GM15510 (cell line): Measurements from ENCODE around the gene M1AP.
A peak's percentile ranks its signal among the peaks of the same experiment; 100 is the strongest.

Source experiments
- POLR2A ChIP-seq: IDR thresholded peaks from 3 replicates; pipeline ENCODE4 v1.6.1; 2011; ENCODE audit warnings: borderline replicate concordance; ENCODE audit not compliant: insufficient read length; ENCODE audit errors: extremely low read depth

The M1AP gene

DNA sequence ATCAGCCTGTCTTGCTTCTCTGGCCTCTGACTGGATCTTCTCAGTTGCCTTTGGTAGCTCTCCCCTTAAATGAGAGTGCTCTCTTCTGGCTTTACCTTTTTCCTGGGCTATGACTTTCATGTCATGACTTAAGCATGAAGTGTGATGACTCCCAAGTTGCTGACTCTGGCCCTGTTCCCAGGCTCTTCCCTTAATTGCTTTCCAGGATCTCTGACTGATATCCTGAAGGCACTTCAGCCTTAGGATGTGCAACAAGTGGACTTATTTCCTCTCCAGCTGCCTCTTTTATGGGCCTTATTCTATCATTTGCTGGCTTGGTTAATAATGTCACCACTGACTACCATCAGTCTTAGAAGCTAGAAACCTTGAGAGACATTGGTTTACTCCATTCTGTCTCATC lies 23.3 kb upstream of the M1AP start:
- no peak for TF ChIP-seq POLR2A

DNA sequence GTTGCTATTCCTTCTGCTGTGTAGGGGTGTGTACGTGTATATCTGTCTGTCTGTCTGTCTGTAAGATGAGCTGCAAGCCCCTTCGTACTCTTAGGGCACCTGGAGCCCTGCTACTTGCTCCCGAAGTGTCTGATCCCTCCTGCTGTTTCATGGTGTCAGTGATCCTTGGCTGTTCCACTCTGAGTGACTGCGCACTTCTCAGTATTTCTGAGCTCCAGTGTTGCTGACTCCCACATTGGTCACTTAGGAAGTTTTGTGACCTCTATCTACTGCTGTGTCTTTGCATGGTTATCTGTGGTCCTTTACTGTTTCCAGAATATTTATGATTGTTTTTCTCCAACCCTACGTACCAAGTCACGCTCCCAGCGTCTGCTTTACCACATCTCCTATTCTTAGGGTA lies 22.1 kb upstream of the M1AP start:
- TF ChIP-seq POLR2A: no peak

DNA sequence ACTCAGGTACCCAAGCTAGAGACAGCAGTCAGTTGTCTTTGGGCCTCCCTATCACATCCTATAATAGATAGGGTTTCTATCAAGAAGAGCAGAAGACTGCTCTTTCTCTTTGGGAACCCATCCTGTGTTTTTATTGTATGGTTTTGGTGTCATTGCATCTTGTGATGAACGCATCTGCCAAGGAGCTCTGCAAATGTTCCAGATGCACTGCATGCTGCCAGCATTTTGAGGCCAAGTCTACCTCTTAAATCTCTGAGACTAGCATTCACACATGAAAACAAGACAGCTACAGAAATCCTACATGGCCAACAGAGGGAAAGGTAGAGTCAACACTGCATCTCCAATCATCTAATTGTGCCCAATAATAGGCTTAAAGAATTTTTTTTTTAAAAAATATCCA lies 20.0 kb upstream of the M1AP start:
- no peak for TF ChIP-seq POLR2A

DNA sequence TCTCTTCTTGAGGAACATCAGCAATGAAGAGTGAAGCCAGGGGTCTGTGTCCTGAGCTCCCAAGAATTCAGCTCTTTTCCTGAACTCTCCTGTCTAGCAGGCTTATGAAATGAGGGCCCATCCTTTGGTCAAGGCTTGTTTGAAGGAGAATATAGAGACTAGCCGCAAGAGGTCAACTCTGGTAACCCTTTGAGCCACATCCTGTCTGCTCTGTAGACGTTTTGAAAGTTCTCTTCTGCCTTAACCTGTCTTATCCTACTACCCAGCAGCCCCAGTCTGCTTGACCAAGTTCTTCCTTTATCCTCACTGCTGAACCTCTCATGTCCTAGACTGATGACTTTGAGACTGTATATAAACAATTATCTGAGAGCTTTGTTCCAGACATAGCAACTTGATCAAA lies 11.3 kb upstream of the M1AP start:
- no peak for TF ChIP-seq POLR2A

DNA sequence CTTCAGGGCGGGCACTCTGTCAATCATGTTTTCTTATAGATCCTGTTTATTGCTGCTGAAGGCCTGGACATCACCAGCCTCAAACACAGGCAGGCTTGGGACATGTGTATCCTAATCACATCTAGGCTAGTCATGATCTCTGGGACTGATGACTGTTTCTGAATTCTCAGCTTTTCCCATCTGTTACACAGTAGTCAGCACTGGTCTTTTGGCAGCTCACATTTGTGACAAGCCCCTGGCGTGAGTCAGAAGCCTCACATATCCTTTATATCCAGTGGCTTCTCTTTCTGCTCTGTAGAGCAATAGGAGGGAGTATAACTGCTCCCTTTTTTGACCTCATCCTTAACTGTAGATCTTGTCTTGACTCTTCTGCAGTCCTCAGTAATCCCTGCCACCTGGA lies 10.4 kb upstream of the M1AP start:
- no peak for TF ChIP-seq POLR2A

DNA sequence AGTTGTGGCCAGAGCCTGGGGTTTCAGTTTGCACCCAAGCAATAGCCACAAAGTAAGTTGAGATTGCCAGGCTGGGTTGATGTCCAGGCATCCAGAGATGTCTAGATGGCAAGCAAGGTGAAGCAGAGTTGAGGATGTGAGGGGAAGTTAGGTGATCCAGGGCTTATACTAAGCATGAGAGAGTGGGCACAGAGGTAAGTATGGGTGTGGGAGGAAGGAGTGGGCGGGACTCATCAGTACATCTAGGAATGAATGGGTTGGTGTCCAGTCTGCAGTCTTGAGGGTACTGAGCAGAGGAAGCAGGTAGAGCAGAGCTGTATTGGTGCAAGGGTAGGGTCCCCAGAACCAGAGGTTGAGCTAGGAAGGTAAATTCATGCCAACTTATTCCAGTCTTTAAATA lies 7.4 kb upstream of the M1AP start:
- no peak for TF ChIP-seq POLR2A

DNA sequence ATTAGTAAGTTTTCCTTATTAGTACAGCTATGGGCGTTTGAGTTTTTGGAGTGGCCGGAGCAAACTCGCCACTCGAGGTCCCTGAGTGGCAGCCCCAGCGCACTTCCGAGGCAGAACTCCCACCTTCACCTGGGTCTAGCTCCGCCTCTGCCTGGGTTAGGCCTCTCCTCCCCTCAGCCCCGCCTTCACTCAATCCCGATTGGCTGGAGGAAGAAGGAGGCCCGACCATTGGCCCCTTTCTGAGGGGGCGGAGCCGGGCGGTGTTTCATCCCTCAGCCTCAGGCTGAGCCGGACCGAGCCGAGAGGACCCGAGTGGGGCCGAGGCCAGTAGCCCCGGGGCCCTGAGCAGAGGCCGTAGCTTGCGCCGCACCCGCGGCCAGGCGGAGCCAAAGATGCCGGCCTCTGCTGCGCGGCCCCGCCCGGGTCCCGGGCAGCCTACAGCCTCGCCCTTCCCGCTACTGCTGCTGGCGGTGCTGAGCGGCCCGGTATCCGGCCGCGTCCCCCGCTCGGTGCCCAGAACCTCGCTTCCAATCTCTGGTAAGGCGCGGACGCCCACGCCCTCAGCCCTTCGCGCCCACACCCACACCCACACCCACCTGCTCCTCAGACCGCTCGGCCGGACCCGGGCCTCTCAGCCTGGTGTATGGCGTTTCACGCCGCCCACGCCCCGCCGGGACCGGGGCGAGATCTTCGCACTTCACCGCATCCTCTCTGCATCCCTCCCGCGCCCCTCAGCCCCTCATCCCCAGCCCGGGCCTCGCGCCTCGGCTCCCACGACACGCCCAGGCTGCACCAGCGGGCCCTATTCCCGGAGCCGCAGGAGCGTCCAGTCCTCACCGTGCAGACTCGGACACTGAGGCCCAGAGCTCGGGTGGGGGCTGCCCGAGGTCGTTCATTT lies 6.1 kb upstream of the M1AP start, which contains the start of gene SEMA4F:
Gene SEMA4F, plus strand, starts transcription at position 263 of the 898 bp plus-strand sequence. Its CDS starts 130 bp downstream, at position 393.
- TF ChIP-seq POLR2A: peak; percentile 42

DNA sequence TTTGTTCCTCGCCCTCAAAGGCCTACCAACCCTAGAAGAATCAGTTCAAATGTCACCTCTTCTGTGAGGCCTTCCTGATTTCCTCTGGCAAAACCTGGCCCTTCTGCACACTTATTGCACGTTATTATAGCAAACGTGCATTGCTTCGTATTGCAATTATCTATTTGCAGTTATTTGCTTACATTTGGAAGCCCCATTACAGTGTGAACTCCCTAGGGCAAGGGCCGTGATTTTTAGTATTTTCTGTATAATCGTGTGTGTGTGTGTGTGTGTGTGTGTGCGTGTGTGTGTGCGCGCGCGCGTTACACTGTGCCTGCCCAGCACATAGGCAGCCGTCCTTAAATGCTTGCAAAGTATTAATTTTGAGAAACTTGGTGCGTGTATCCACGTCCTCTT lies 5.5 kb upstream of the M1AP start:
- TF ChIP-seq POLR2A: no peak

DNA sequence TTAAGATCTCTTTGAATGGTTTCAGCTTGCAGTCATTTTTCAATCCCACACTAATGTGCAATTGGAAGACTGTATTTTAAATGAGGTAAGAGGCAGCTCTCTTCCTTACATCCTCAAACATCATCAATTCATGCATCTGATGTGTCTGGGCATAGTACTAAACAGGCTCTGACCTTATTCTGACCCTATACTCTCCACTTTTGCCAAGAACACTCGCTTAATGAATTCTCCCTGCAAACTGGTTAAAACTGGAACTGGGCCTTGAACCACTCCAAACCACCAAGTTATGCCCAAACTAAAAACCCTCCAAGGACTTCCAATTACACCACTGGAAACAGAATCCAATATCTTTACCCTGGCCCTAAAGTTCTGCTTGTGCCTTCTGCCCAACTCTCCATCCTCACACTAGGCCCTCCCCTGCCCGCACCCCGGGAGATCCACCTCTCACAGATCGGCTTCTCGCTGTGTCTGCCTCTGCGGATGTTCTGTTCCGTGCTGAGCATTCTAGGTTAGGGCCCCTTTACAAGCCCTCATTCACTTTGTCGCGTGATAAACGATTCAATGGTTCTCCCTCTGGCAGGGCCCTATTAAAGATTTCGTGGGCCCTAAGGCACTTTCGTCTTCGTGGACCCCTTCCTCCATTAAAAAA lies 1.2 kb downstream of the M1AP start:
- TF ChIP-seq POLR2A: no peak

DNA sequence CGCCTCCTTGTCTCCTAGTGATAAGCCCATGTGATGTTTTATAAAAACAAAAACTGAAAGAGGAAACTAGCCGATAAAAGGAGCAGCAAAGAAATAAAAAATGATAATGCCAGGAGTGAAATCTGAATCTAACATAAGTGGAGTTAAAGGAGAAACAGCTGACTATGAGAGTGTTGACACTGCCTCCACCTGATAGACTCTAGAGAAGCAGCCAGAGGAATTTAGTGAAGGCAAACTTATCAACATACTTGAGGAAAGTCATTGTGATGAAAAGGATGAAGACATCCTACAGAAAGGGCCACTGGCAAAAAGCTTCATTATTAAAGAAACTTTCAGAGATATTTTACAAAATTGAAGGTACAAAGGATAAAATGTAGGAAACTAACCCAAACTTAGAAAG lies 1.9 kb downstream of the M1AP start:
- TF ChIP-seq POLR2A: no peak

DNA sequence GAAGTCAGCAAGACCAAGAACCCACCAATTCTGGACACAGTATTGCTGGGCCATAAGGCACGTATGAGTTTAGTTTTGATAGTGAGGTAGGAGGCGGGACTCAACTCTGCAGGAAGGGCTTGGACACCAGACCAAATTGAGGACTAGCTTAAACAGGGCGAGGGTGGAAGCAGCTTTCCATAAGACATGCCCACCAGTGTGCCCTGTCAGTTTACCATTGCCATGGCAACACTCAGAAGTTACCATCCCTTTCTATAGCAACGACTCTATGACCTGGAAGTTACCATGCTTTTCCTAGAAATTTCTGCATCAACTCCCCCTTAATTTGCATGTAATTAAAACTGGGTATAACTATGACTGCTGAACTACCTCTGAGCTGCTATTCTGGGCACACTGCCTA lies 2.8 kb downstream of the M1AP start:
- TF ChIP-seq POLR2A: no peak

DNA sequence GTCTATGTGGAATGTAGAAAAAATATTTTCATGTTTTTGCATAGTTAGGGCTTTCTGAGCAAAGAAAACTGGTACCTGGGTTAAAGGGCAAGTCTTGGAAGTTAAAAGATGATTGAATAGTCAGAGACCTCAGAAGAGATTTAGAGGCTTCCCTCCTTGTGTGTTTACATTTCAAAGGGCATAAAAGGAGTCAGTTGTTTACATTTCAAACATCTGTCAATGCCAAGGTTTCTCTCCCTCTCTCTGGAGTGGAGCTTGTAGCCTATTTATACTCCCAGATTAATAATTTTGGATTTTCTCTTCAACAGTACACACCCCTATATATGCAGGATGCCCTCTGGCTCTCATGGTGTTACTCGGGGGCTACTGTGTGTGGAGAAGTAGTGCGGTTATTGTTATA lies 8.6 kb downstream of the M1AP start:
- no peak for TF ChIP-seq POLR2A

DNA sequence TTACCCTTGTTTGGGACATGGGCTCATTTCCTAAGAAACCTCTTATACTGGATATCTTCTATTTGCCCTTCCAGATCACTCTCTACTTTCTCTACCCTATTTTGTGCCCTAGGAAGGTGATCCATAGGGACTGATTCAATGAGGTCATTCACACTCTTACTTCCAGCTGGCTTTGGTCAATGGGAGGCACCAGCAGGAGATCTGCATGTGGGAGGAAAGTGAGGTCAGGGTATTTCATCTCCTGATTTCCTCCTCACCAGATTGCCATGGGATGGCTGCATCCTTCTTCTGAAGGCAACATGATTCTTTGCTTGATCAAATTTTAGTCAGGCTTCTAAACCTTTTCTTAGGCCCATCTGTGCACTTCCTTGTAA lies 15.2 kb downstream of the M1AP start:
- TF ChIP-seq POLR2A: no peak

DNA sequence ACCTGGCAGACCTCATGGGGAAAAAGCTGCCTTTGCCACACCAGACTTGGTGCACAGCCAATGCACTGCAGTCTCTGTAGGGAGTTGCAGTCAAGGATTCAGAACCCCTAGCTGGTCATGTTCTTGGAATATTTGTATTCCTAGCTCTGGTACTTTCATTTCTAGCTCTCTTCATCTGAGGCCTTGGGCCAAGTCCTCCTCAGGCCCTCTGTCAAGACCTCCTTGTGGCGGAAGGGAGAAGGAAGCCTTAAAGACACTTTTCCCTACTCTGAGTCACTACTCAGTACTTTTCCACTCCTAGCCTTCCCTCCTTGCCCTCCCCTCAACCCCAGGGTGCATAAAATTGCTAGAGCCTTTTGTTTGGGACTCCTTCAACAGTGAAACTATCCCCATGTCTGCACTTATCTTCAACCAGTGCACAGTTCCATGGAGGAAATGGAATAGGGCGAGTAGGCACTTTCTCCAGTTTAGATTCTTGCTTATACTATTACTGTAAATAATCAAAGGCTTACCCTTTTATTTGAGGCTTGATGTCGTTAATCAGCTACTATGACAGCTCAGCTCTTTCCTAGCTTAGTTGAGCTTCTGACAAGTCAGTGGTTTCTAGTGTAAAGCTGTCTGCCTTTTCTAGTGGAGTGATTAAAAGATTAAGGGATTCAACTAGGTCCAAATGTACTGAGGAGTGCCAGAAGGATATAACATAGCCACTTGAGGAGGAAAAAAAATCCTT lies 15.8 kb downstream of the M1AP start:
- no peak for TF ChIP-seq POLR2A

DNA sequence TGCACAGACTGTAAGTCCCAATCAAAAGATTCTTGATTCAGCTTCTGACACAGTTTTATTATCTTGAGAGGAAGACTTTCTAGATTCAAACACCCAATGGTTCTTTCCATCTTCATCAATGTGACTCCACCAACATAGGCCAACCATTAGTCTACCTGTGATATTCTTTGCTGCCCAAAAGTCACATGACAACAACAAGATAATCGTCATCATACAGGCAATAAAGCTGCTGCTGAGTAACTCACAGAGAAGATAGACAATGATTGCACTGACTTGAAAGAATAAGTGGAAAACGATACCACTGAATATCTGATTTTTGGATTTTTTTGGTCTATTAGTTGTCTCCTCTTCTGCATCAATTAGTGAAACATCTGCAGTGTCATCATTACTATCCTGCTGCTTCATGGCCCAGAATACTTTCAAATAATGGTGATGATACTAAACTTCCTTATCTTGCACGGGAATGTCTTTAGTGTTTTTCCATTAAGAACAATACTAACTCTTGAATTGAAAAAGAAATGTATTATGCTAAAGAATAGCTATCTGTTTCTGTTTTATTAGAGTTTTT lies 19.5 kb downstream of the M1AP start:
- no peak for TF ChIP-seq POLR2A
